Measurements from ENCODE around the gene CWF19L2.
"Not testable (repeated sequence)": the region's sequence is repeated elsewhere in the genome, so short reads cannot be mapped to it uniquely, and the experiment has no call there.

Gene CWF19L2

DNA sequence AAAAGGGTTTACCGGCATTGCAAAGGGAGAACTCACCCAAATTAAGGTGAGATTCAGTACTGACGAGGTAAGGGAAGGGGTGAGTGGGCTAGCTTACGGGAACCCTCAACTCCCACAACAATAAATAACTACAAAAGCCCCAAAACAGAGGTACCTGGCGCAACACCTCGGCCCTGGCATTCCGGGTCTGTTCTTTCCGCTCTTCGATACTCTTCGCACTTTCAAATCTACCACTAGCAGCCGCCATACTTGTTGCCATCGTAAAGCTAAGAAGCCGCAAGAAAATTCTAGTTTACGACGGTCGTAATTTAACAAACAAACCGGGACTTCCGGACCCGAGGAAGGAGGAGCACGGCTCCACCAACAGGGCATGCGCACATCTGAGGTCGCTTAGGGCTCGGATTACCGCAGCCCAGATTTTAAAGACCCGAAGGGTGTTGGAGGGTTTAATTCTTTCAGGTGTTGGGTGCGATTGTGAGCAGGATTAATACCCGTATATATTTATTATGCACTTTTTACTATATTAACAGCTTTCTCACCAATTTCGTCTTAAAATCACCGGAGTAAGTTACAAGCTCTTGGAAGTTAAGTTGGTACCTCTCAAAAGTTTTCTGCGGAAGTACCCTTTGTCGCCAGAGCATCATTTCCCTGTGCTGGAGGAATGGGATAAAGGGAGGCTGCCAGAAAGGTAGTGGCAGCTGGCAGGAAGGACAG is at the start of gene CWF19L2:
Gene CWF19L2 (minus strand): TSS at position 268 of the 714 bp plus-strand sequence. CDS start 9 bp downstream, at position 259.
- peak; percentile 94 for DNase-seq

DNA sequence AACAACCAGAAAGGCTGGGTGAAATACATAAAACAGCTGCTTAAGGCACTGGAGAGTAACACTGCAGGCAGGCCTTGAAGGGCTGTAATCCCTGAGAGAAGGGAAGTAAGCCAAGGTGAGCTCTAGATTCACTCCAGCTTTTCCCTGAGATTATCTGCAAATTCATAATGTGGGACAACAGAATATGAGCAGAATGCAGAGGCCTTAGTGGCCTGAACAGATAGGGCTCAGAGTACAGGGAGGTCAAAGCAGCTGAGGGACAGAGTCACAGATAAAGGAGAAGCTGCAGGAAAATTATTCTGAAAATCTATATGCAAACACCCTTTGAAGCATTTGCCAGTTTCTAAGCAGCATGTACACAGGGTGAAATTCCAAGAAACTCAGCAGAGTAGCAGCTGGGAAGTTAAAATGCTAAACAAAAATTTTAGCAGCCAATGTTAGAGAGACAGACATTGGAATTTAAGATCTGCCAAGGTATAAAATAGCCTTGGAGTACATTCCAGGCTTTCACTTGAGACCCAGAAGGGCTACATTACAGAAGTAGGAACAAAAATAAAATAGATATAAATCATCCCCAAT is 48.1 kb upstream of the CWF19L2 start:
- no peak for DNase-seq

DNA sequence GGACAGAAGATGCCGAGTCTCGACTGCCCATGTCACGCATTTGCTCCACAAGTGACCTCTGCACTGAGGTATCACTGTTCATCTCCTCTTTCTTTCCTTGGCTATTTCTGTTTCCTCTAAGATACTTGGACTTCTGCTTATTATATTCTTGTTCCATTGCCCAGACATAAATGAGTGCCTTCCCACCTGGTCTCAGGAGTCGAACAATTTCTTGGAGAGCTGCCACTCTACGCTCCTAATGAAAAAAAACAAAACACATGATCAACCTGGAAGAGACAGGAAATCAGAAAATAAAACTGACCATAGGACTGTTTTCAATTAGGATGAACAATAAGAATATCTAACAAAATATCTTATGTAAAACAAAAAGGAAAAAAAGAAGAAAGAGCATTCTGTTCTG is 47.4 kb upstream of the CWF19L2 start:
- no peak for DNase-seq

DNA sequence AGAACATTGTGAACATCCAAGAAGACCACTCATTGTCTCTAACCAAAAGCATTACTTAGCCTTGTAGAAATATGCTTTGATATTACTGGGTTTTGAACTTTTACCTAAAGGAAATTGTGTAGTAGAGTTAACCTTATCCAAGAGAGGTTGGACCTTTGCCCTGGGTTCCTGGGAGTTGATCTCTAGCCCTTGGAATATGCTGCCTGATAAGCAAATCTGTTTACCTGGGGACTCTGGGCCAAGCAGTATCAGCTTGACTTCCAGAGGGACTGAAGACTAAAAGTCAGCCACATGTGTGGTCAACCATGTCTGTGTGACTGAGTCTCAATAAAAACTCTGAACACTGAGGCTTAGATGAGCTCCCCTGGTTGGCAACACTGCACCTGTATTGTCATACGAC is 44.1 kb upstream of the CWF19L2 start:
- no peak for DNase-seq

DNA sequence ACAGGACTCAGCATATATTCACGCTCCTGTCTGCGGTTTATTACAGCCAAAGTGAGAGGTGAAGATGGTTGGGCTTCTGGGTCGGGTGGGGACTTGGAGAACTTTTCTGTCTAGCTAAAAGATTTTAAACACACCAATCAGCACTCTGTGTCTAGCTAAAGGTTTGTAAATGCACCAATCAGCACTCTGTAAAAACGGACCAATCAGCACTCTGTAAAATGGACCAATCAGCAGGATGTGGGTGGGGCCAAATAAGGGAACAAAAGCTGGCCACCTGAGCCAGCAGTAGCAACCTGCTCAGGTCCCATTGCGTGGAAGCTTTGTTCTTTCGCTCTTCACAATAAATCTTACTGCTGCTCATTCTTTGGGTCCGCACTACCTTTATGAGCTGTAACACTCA is 39.7 kb upstream of the CWF19L2 start:
- not testable (repeated sequence) for DNase-seq

DNA sequence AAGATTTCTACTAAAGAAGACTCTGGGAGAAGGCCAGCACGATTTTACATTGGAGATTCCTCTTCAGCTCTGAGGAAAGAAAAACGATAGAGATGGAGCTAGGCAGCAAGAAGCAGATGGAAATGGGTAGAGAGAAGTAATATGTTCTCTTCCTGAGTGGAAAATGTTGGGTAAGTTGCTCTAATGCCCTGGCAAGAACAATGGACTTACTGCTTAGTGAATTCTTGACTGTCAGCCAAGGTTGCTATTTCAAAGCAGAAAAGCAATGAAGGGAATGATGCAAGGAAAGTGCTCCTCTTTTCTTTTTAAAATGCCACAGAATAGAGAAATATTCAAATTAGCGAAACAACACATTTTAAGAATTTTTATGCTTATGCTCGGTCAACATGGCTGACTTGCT is 38.4 kb upstream of the CWF19L2 start:
- no peak for DNase-seq

DNA sequence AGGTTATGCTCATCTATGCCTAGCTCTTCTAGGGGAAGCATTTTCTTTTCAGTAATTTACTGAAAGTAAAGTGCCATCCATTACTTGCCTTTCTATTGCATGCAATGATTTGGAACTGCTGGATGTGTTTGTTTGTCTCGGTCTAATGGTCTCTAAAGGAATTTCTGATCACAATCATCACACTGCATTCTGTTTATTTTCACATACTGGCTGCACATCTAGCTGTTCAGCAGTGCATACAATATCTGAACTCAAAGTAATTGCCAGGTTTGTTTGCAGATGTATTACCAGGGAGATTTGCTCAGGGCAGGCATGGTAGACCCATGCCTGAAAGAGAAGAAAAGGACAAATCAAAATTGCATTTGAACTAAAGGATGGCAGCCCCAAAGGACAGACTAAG is 36.4 kb upstream of the CWF19L2 start:
- no peak for DNase-seq

DNA sequence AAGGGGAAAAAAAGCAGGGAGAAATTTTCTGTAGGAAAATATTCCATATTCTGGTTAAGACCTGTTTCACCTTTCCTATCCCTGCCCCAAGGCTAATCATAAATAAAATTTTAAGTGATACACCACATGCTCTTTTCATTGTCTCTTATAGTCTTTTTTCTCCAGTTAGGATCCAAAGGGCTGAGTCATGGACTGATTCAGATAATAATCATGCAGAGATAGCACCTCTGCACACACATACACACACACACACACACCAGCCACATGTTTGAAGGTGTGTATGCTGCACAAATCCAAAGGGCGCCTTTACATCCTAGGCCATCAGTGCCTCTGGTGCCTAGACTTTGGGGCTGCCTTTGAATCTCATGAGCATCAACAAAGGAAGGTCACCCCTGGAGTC is 35.5 kb upstream of the CWF19L2 start:
- no peak for DNase-seq

DNA sequence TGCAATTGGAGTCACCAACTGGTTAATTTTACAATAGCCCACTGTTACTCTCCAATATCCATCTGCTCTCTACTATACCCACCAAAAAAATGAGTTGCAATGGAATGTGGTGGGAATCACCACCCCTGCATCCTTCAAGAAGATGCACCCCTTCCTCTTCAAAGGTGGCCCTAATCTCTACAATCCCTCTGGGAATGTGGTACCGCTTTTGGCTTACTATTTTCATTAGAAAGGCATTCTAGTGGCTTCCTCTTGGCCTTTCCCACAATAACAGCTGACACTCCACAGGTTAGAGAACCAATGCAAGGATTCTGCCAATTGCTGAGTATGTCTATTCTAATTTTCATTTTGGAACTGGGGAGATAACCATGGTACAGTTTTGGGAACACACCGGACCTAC is 33.2 kb upstream of the CWF19L2 start:
- DNase-seq = no peak

DNA sequence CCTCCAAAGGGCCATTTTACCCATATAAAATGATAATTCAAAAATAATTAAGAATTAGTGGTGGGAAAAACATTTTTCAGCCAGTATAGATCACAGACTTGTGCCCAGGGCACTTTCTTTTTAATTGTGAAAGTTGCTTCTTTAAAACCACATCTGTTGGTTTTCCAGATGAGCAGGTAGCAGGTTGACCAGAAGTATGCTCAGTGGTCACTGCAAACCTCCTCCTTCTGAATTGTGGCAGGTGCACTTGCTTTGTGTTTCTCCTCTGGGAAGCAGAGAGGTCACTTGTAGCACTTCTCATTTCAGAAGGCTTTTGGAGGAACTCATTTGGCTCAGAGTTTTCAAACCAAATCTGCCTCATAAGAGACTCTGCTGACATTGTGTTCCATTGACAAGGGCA is 24.6 kb upstream of the CWF19L2 start:
- no peak for DNase-seq

DNA sequence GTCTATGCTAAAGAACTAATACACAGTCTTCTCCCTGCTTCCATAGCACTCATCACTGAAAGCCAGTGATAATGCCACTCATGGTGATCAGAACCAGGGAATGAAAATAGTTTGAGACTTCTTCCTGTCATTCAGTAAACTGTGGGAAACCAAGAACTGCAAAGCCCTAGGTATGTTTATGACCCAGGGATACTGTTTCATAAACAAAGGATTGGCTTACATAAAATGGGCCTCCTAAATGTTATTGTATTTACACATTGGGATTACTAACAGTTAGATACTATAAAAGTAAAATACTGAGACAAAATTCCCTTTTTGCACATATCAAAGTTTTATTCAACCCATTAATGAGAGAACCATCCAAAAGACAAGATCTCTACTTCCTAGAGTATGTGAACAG is 21.3 kb upstream of the CWF19L2 start:
- DNase-seq = no peak

DNA sequence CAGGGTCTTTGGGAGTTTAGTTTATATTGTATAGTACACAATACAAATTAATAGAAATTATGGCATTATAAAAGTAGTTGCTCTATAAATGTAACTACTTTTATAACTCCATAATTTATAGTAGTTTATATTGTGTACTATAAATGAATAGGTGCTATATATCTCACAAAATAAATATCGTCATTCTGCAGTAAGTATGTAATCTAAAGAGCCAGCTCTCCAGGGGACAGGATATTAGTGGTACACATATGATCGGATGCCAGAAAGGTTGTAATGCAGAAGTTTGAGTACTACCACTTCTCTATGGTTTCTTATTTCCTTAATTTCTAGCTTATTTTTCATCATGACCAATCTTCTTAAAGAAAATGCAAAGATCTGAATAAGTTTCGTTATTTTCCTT is 20.2 kb upstream of the CWF19L2 start:
- no peak for DNase-seq

DNA sequence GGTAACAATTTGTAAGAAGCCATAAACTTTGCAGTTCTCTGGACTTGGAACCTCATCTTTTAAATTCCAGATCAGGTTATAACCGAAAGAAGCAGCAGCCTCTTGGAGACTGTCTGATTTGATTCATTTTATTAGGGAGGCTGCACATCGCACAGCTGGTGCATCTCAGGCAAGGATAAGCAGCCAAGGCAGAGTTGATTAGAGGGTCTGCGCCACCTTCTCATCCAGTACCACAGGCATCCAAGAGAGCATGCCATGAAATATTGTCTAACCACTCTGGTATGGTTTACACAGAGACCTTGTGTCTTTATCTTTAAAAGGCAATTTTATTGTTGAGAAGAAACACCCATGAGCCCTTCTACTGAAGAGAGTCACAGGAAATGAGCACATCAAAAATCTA is 16.2 kb upstream of the CWF19L2 start:
- DNase-seq = no peak

DNA sequence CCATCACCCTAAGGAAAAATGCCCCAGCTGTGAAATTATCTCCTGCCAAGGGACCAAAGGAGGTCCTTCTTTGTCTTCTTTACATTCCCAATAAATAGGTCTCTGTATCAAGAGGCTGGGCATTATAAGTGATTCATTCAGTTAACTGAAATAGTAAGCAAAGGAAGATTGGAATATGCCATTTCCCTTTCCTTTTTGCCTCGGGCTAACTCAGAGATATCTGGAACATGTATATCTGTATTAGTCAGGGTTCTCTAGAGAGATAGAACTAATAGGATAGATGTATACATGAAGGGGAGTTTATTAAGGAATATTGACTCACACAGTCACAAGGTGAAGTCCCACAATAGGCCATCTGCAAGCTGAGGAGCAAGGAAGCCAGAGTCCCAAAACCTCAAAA is 15.3 kb upstream of the CWF19L2 start:
- no peak for DNase-seq

DNA sequence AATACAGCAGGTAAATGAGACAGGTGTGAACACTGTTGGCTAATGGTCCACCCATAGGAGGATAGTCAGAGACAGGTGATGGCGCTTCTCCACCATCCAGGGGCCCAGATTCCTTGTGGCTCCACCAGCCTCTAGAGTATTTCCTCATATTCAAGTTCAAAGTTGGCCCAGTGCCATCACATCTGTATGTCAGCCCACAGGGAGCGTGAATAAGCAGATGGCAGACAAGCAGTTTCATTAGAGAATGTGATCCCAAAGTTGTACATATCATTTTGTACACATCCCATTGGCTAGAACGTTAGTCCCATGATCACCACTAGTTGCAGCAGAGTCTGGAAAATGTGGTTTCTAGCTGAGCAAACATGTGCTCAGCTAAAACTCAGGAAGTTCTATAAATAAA is 11.0 kb upstream of the CWF19L2 start:
- no peak for DNase-seq

DNA sequence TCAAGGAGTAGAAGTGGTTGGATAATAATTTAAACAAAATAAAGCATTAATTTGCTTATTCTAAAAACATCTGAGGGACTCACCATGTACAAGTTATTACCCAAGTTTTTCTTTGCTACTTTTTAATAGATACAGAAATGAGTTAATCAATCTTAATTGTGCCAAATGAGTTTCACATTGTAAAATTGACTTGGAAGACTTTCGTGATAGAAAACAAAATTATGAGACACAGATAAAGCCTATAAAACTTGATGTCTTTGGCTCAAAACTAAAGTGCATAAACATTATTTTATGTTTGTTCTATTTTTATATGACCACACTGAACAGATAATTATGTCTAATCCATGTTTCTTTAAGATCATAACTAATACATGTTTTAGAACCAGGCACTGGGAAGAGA is 10.1 kb upstream of the CWF19L2 start:
- DNase-seq = no peak

DNA sequence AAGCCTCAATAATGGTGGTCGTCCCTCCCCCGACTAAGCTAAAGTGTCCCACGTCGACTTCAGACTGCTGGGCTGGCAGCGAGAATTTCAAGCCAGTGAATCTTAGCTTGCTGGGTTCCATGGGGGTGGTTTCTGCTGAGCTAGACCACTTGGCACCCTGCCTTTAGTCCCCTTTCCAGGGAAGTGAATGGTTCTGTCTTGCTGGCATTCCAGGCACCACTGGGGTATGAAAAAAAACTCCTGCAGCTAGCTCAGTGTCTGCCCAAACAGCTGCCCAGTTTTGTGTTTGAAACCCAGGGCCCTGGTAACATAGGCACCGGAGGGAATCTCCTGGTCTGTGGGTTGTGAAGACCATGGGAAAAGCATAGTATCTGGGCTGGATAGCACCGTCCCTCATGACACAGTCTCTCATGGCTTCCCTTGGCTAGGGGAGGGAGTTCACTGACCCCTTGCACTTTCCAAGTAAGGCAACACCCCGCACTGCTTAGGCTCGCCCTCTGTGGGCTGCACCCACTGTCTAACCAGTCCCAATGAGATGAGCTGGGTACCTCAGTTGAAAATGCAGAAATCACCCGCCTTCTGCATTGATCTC is 8.7 kb upstream of the CWF19L2 start:
- not testable (repeated sequence) for DNase-seq

DNA sequence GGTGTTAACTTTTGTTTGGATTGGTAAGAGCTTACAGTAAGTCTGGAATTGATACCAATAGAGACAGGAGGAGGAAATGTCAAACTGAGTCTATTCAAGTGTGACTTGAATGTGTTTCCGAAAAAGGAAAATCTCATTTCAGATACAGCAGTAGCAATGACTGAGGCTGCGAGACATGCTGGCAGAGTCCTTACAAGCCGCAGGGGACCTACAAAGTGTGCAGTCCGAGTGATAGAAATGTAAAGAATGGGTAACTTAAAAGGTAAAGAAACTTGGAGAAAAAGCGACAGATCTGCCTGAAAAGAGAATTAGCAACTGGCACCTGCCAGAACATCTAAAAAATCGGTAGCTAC is 444 bp downstream of the CWF19L2 start:
- no peak for DNase-seq

DNA sequence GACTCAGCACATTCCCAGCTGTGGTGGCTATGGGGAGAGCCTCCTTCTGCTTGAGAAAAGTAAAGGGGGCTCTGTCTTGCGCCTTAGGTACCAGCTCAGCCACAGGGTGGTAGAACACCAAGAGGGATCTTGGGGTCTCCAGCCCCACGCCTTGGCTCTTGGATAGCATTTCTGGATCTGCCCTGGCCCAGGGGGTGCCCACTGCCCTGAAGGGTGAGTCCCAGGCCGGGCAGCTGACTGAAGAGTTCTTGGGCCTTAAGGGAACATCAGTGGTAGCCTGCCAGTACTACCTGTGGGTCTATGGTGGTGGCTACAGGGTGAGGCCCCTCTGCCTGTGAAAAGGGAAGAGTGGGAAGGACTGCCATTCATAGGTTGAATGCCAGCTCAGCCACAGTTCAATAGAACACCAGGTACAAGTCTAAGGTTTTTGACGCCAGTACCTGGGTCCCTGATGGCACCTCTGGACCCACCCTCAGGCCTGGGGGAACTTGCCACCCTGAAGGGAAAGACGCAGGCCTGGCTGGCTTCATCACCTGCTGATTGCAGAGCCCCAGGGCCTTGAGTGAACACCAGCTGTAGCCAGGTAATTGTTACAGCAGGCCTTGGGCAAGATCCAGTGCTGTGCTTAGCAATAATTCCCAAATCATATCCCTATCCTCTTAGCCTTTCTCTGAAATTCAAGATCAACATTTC is 3.9 kb downstream of the CWF19L2 start:
- DNase-seq = no peak

DNA sequence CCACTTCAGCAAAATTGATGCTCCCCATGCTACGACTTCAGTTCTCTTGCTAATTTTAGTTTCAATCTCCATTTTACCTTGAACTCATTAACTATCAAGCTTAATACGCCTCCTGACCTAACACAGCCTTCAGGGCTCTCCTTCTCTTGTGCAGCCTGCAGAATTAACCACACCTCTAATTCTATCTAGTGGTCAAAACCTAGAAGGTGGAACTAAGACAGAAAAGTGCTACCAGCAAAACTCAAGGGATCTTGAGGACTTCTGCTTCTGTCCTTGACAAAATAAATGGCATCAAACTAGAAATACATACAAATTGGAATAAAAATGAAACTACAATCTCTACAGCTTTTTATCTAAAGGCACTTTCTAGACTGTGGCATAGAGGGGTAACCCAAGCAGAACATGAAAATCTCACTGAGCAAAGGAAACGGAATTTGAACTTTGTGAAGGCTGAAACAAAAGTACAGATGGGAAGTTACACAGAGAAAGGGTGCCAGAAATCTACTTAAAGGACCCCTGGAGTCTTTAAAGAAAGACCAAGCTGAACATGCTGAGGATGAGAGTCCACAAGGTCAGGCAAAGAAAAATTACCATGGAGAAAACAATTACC is 10.7 kb downstream of the CWF19L2 start:
- no peak for DNase-seq

DNA sequence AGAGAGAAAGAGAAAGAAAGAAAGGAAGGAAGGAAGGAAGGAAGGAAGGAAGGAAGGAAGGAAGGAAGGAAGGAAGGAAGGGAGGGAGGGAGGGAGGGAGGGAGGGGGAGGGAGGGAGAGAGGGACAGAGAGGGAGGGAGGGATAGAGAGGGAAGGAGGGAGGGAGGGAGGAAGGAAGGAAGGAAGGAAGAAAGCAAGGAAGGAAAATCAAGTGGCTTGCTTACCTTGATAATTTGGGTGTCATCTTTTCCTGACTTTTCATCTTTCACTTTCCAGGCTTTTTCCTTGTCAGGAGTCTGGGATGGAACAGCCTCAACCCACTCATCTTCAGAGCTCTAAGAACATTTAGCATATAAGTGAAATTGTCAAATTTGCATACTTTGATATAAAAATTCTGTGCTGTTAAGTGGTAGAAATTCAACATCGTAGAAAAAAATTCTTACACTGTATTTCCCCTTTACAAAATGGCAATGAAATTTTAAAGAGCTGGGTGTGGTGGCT is 14.9 kb downstream of the CWF19L2 start:
- no peak for DNase-seq

DNA sequence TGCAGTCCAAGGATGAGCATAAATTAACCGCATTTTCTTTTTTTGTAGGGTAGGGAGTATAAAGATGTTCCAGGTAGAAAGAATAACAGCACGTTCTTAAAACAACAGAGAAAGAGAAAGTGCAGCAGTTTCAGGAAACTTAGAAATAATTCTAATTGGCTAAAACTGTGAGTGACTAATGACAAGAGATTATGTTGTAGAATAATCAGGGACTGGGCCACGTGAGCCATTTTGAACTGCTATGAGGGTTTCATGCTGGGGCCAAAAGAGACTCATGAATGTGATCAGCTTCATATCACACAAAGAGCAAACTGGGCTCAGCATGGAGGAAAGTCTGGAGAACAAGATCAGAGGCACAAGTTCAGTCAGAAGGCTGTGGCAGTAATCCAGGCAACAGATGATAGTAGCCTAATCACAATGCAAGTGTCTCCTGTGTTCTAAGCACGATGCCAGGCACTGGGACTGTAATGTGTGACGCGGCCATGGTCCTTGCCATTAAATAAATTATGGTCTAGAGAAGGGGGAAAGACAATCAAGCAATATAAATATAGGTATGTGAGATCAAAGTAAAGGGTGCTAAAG is 17.9 kb downstream of the CWF19L2 start:
- no peak for DNase-seq

DNA sequence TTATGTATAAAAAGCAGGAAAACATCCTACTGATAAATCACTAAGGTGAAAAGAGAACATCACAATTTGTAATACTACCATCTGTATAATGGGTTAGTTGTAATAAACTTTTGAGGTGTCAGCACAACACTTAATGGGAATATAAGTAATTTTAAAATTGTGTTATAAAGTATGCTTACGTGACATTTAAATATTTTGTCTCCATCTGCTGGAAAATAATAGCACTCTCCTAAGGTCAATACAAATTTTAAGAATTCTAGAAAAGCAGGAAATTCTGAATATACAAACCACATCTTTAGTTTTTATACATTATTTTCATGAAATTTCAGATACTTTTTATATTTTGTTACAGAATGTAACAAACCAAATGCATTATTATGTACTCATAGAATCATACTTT is 19.5 kb downstream of the CWF19L2 start:
- no peak for DNase-seq
